ENCODE measurements around the gene PLEKHJ1.
"Not testable (repeated sequence)": the region's sequence is repeated elsewhere in the genome, so short reads cannot be mapped to it uniquely, and the experiment has no call there.

DNA sequence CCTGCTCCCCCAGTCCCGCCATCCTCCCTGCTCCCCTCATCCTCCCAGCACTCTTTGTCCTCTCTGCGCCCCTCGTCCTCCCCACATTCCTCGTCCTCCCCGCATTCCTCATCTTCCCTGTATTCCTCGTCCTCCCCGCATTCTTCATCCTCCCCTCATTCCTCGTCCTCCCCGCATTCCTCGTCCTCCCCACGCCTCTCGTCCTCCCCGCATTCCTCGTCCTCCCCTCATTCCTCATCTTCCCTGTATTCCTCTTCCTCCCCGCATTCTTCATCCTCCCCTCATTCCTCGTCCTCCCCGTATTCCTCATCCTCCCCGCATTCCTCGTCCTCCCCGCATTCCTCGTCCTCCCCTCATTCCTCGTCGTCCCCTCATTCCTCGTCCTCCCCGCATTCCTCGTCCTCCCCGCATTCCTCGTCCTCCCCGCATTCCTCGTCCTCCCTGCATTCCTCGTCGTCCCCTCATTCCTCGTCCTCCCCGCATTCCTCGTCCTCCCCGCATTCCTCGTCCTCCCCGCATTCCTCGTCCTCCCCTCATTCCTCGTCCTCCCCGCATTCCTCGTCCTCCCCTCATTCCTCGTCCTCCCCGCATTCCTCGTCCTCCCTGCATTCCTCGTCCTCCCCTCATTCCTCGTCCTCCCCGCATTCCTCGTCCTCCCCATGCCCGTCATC is 35.4 kb downstream of the PLEKHJ1 start:
- TF ChIP-seq, protein P1, sequence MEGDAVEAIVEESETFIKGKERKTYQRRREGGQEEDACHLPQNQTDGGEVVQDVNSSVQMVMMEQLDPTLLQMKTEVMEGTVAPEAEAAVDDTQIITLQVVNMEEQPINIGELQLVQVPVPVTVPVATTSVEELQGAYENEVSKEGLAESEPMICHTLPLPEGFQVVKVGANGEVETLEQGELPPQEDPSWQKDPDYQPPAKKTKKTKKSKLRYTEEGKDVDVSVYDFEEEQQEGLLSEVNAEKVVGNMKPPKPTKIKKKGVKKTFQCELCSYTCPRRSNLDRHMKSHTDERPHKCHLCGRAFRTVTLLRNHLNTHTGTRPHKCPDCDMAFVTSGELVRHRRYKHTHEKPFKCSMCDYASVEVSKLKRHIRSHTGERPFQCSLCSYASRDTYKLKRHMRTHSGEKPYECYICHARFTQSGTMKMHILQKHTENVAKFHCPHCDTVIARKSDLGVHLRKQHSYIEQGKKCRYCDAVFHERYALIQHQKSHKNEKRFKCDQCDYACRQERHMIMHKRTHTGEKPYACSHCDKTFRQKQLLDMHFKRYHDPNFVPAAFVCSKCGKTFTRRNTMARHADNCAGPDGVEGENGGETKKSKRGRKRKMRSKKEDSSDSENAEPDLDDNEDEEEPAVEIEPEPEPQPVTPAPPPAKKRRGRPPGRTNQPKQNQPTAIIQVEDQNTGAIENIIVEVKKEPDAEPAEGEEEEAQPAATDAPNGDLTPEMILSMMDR (IDR thresholded peaks at IDR 0.05) = not testable (repeated sequence)
- not testable (repeated sequence) for TF ChIP-seq POLR2A (IDR thresholded peaks at IDR 0.05; ENCODE audit: low read depth); POLR2AphosphoS5 (IDR thresholded peaks at IDR 0.05)
